GM20000 (cell line): ENCODE data around the gene DLG2.
A peak's percentile ranks its signal among the peaks of the same experiment; 100 is the strongest.

Source experiments
- DNase-seq: peaks from one replicate; pipeline ENCODE4 v3.0.0; 2012; ENCODE audit warnings: low spot score
- CTCF ChIP-seq: IDR thresholded peaks from 2 replicates; pipeline ENCODE4 v1.5.1; 2012; ENCODE audit warnings: mild to moderate bottlenecking, control low read depth; ENCODE audit errors: extremely low read depth, missing control alignments

Gene DLG2

GRCh38 chr11:83818349-83818748 is 1808.8 kb downstream of the DLG2 start:
- no peak for DNase-seq
- TF ChIP-seq CTCF, result no peak

GRCh38 chr11:83816572-83817187 is 1810.5 kb downstream of the DLG2 start:
- DNase-seq, result peak; percentile 14
- no peak for TF ChIP-seq CTCF

GRCh38 chr11:83815736-83816135 is 1811.4 kb downstream of the DLG2 start:
- TF ChIP-seq CTCF, result no peak
- no peak for DNase-seq

GRCh38 chr11:83813296-83813695 is 1813.8 kb downstream of the DLG2 start:
- no peak for DNase-seq
- TF ChIP-seq CTCF, result no peak

- DNase-seq, result no peak
- no peak for TF ChIP-seq CTCF
Observed at GRCh38 chr11:83809274-83809673, 1817.9 kb downstream of the DLG2 start.

GRCh38 chr11:83801799-83802198 is 1825.3 kb downstream of the DLG2 start:
- DNase-seq, result no peak
- TF ChIP-seq CTCF, result no peak

GRCh38 chr11:83793310-83793709 is 1833.8 kb downstream of the DLG2 start:
- no peak for DNase-seq
- no peak for TF ChIP-seq CTCF

- no peak for DNase-seq
- no peak for TF ChIP-seq CTCF
Observed at GRCh38 chr11:83791557-83791956, 1835.6 kb downstream of the DLG2 start.
